Endothelial cell of umbilical vein (primary cell): ENCODE results near the gene TMEM129.

Experiments used
- POLR2A ChIP-seq: IDR thresholded peaks from 2 replicates; pipeline ENCODE4 v1.6.1; 2012; ENCODE audit warnings: low read depth, mild to moderate bottlenecking, control low read depth, low read length
- TF ChIP-seq, protein P1 (sequence below), 2 donors: IDR thresholded peaks; 1 replicate in 1 of 2; 2 replicates in 1 of 2; pipeline ENCODE4 v1.5.1; 2011; ENCODE audit warnings: low read length in 2 of 2, mild to moderate bottlenecking in 2 of 2, moderate library complexity in 2 of 2, control low read depth in 1 of 2, inconsistent platforms in 1 of 2, low read depth in 1 of 2; ENCODE audit not compliant: insufficient read depth in 1 of 2; ENCODE audit errors: extremely low read depth in 1 of 2

DNA sequence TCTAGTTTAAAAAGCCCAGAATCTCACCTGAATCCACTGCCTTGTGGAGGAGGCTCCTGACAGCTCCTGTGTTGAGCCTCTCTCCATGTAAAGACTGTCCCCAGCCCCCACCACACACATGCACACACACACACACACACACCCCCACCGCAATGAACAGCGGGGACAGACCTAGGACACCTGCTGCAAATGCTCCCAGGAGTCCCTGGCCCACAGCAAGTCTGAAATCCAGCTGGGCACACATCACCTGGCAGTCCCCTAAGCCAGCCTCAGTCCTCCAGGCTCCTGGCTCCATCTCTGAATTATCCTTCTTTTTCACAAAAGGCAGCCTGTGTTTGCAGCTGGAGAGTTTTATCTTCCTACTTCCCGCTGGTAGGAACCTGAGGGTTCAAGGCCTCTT lies 30.4 kb downstream of the TMEM129 start:
- no peak for TF ChIP-seq POLR2A
- TF ChIP-seq, protein P1, sequence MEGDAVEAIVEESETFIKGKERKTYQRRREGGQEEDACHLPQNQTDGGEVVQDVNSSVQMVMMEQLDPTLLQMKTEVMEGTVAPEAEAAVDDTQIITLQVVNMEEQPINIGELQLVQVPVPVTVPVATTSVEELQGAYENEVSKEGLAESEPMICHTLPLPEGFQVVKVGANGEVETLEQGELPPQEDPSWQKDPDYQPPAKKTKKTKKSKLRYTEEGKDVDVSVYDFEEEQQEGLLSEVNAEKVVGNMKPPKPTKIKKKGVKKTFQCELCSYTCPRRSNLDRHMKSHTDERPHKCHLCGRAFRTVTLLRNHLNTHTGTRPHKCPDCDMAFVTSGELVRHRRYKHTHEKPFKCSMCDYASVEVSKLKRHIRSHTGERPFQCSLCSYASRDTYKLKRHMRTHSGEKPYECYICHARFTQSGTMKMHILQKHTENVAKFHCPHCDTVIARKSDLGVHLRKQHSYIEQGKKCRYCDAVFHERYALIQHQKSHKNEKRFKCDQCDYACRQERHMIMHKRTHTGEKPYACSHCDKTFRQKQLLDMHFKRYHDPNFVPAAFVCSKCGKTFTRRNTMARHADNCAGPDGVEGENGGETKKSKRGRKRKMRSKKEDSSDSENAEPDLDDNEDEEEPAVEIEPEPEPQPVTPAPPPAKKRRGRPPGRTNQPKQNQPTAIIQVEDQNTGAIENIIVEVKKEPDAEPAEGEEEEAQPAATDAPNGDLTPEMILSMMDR (IDR thresholded peaks at IDR 0.05; ENCODE audit: extremely low read depth in 1 of 2, insufficient read depth in 1 of 2, low read depth in 1 of 2, low read length in 2 of 2) = no peak
